COLO829 (cell line): ENCODE results near the gene OPRL1.

Experiments
- DNase-seq: peaks from one replicate; pipeline ENCODE4 v3.0.0; 2012; ENCODE audit warnings: low spot score

Gene OPRL1

GRCh38 chr20:64104667-64105451, 25.0 kb downstream of the OPRL1 start:
- no peak for DNase-seq

GRCh38 chr20:64105846-64106434, 26.1 kb downstream of the OPRL1 start:
- DNase-seq: no peak

- no peak for DNase-seq
Measured at GRCh38 chr20:64106435-64106961, 26.6 kb downstream of the OPRL1 start.

GRCh38 chr20:64106981-64107735, 27.3 kb downstream of the OPRL1 start, which contains the start of gene NPBWR2:
Gene NPBWR2 (minus strand): TSS chr20:64107565. CDS start chr20:64106831, 734 bp downstream.
- no peak for DNase-seq

- no peak for DNase-seq
Measured at GRCh38 chr20:64107736-64108457, 28.0 kb downstream of the OPRL1 start.

- no peak for DNase-seq
Measured at GRCh38 chr20:64108731-64109681, 29.1 kb downstream of the OPRL1 start.

GRCh38 chr20:64109831-64110391, 30.0 kb downstream of the OPRL1 start:
- DNase-seq: no peak

- DNase-seq: no peak
Measured at GRCh38 chr20:64110411-64111068, 30.7 kb downstream of the OPRL1 start.

GRCh38 chr20:64111841-64112641, 32.2 kb downstream of the OPRL1 start:
- DNase-seq: no peak

GRCh38 chr20:64112691-64113443, 33.0 kb downstream of the OPRL1 start:
- DNase-seq: no peak

GRCh38 chr20:64113444-64113775, 33.5 kb downstream of the OPRL1 start:
- DNase-seq: no peak

- DNase-seq: no peak
Measured at GRCh38 chr20:64113796-64114355, 34.0 kb downstream of the OPRL1 start.

GRCh38 chr20:64114356-64114971, 34.6 kb downstream of the OPRL1 start:
- no peak for DNase-seq

- no peak for DNase-seq
Measured at GRCh38 chr20:64115171-64115911, 35.5 kb downstream of the OPRL1 start.

GRCh38 chr20:64116016-64116415, 36.1 kb downstream of the OPRL1 start:
- no peak for DNase-seq

- no peak for DNase-seq
Measured at GRCh38 chr20:64116541-64117431, 36.9 kb downstream of the OPRL1 start.
